GM12873 (cell line): ENCODE results near the gene TTC7B.

Experiments used
- CTCF ChIP-seq: IDR thresholded peaks from 2 replicates; pipeline ENCODE4 v1.5.1; 2012; ENCODE audit warnings: low read depth, mild to moderate bottlenecking, moderate library complexity, low read length, control low read depth; ENCODE audit not compliant: insufficient read depth; ENCODE audit errors: missing control alignments

Gene TTC7B

DNA sequence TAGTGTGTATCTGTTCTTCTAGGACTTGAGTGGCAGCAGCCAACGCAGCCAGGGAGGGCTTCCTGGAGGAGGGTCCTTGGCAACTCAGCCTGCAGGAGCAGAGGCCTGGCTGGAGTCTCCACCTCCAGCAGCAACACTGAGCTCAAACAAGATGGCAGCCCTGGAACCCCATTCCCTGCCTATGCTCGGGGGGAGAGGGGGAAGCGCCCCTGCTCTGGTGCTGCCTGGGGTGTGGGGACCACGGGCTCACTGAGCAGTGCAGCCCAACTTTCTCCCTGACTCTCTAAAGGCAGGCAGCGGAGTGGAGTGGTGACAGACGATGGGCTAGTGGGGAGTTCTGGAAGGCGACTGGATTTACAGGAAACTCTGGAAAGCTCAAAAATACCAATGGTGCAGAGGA, 258.7 kb downstream of the TTC7B start:
- TF ChIP-seq CTCF = no peak

- TF ChIP-seq CTCF = no peak
Observed at GRCh38 chr14:90556666-90557450, 259.4 kb downstream of the TTC7B start.

- TF ChIP-seq CTCF = no peak
Observed at GRCh38 chr14:90556012-90556477, 260.2 kb downstream of the TTC7B start.

- TF ChIP-seq CTCF = no peak
Observed at GRCh38 chr14:90555126-90556011, 260.9 kb downstream of the TTC7B start.

DNA sequence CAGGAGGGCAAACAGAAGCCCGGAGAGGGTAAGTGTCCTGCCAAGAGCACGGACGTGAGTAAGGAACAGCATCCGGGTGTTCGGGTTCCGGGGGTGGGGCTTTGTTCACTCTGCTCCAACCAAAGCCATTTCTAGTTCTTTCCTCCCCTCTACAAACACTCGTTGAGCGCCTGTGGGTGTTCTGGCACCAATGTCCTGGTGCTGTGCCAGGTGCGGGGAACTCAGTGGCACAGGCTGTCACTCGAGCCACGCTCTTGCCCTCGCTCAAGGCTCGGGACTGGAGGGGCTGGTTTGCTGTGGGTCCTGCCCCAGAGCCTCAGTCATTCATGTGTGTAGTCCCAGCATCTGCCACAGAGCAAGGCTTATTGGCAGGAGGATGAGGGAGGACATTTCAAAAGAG, 261.9 kb downstream of the TTC7B start:
- no peak for TF ChIP-seq CTCF

GRCh38 chr14:90553921-90554336, 262.3 kb downstream of the TTC7B start:
- TF ChIP-seq CTCF = no peak

DNA sequence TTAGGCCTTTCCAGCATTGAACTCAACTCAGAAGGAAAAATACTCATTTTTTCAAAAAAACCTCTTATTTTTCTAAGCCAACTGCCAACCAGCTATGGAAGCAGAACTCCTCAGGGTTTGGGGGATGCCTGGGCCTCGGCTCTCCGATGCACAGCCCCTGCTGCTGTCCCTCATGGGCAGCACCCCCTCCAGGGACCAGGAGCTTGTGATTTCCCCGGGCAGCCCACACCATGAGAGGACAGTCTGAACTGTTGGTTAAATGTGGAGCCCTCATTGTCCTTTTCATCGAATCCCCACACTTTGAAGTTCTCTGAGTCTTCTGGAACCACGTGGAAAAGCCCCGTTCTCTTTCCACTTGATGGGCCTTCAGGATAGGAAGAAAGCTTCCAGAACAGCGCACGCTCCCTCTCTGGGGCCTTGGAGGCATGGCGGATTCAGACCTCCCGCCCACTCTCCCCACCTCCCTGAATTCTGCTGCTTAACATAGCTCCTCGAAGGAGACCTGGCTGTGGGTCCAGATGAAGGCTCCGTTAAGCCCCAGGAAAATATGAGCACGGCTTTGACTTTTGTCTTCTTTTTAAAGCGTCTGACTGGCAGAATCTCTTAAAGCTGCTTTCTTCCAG, 262.8 kb downstream of the TTC7B start:
- TF ChIP-seq CTCF = no peak
